ENCODE measurements around the gene DYRK2. TPM values are rescaled to one million over a fixed set of nuclear protein-coding genes. Genes with fewer than 3 reads are reported as not detected.
A peak's percentile ranks its signal among the peaks of the same experiment; 100 is the strongest.

The DYRK2 gene
- total and polyA plus RNA-seq, 2 experiments from 2014 or later: 7.4 to 20.3 TPM

- no peaks in the 10 kb centered on the region for H3K9me2 ChIP-seq (ENCODE audit: insufficient read depth)
- H3K36me3 ChIP-seq (ENCODE audit: low read depth): no peaks in the 10 kb centered on the region
- in situ Hi-C loops (cut with MboI): no loop called here
- no peak overlapping the region for H2AFZ ChIP-seq
- H3K9me3 ChIP-seq (ENCODE audit: low read depth): no peaks in the 10 kb centered on the region
- H3K9ac ChIP-seq: no peak overlapping the region
- peaks cover 46% of the 10 kb centered on the region for H3F3A ChIP-seq (ENCODE audit: insufficient read depth)
- H3K79me2 ChIP-seq (ENCODE audit: insufficient read depth): no peaks in the 10 kb centered on the region
- H4K20me1 ChIP-seq (ENCODE audit: insufficient read depth): no peaks in the 10 kb centered on the region
- H3K4me2 ChIP-seq (ENCODE audit: unreplicated experiment): peak overlapping the region; percentile 41
- H3K4me1 ChIP-seq (ENCODE audit: insufficient read depth): peaks cover 48% of the 10 kb centered on the region
- DNase-seq: peak; percentile 41
- H3K4me3 ChIP-seq: no peak overlapping the region
- H3K27me3 ChIP-seq (replicated peaks; ENCODE audit: insufficient read depth): no peaks in the 10 kb centered on the region
- peak overlapping the region; percentile 10 for H3K27ac ChIP-seq
- TF ChIP-seq EZH2 (IDR thresholded peaks at IDR 0.05; ENCODE audit: insufficient read depth, poor library complexity, severe bottlenecking) (no peak), EZH2phosphoT487 (IDR thresholded peaks at IDR 0.05; ENCODE audit: insufficient read depth, low read depth) (no peak)
Observed at GRCh38 chr12:67676624-67677023, 28.1 kb downstream of the DYRK2 start.

- Histone ChIP-seq H3K27me3 (replicated peaks; ENCODE audit: insufficient read depth) (no peaks in the 10 kb centered on the region), H3K9me3 (ENCODE audit: low read depth) (no peaks in the 10 kb centered on the region), H3K27ac (peak overlapping the region; percentile 10; the same call in 1 of the 2 replicates), H3K36me3 (ENCODE audit: low read depth) (no peaks in the 10 kb centered on the region), H3K79me2 (ENCODE audit: insufficient read depth) (no peaks in the 10 kb centered on the region), H3F3A (ENCODE audit: insufficient read depth) (peaks cover 49% of the 10 kb centered on the region), H3K4me3 (no peak overlapping the region), H3K9me2 (ENCODE audit: insufficient read depth) (no peaks in the 10 kb centered on the region), H2AFZ (no peak overlapping the region), H3K4me2 (ENCODE audit: unreplicated experiment) (peak overlapping the region; percentile 41), H3K4me1 (ENCODE audit: insufficient read depth) (peaks cover 50% of the 10 kb centered on the region), H4K20me1 (ENCODE audit: insufficient read depth) (no peaks in the 10 kb centered on the region), H3K9ac (no peak overlapping the region)
- TF ChIP-seq EZH2phosphoT487 (IDR thresholded peaks at IDR 0.05; ENCODE audit: insufficient read depth, low read depth) (no peak), EZH2 (IDR thresholded peaks at IDR 0.05; ENCODE audit: insufficient read depth, poor library complexity, severe bottlenecking) (no peak)
- 82 to 87% methylated on average over 3 of the region's 3 CpGs for WGBS, 2 experiments (ENCODE audit: low coverage in 1 of 2, low lambda C conversion rate in 2 of 2, missing lambda C conversion rate in 2 of 2)
- in situ Hi-C loops (cut with MboI): no loop called here
- peak; percentile 34 for DNase-seq
Observed at GRCh38 chr12:67677166-67677565, 28.6 kb downstream of the DYRK2 start.

- peak overlapping the region; percentile 57; the same call in 1 of the 2 replicates for H2AFZ ChIP-seq
- H3K36me3 ChIP-seq (ENCODE audit: low read depth): no peaks in the 10 kb centered on the region
- peaks cover 49% of the 10 kb centered on the region for H3K4me1 ChIP-seq (ENCODE audit: insufficient read depth)
- whole genome bisulfite sequencing, 2 experiments (ENCODE audit: low coverage in 1 of 2, low lambda C conversion rate in 2 of 2, missing lambda C conversion rate in 2 of 2): 22 to 25% methylated on average over 4 of the region's 4 CpGs
- TF ChIP-seq EZH2phosphoT487 (IDR thresholded peaks at IDR 0.05; ENCODE audit: insufficient read depth, low read depth) (no peak), EZH2 (IDR thresholded peaks at IDR 0.05; ENCODE audit: insufficient read depth, poor library complexity, severe bottlenecking) (no peak)
- peak overlapping the region; percentile 49 for H3K9ac ChIP-seq
- no peaks in the 10 kb centered on the region for H4K20me1 ChIP-seq (ENCODE audit: insufficient read depth)
- no peaks in the 10 kb centered on the region for H3K9me2 ChIP-seq (ENCODE audit: insufficient read depth)
- H3K9me3 ChIP-seq (ENCODE audit: low read depth): no peaks in the 10 kb centered on the region
- no peak overlapping the region; the same call in 1 of the 2 replicates for H3K4me3 ChIP-seq
- in situ Hi-C loops (cut with MboI): no loop called here
- peaks cover 47% of the 10 kb centered on the region for H3F3A ChIP-seq (ENCODE audit: insufficient read depth)
- H3K4me2 ChIP-seq (ENCODE audit: unreplicated experiment): peak overlapping the region; percentile 57
- peak; percentile 97 for DNase-seq
- H3K27ac ChIP-seq: peak overlapping the region; percentile 92
- no peaks in the 10 kb centered on the region for H3K27me3 ChIP-seq (replicated peaks; ENCODE audit: insufficient read depth)
- no peaks in the 10 kb centered on the region for H3K79me2 ChIP-seq (ENCODE audit: insufficient read depth)
Observed at GRCh38 chr12:67681105-67681778, 32.7 kb downstream of the DYRK2 start.

GRCh38 chr12:67681941-67682620 is 33.5 kb downstream of the DYRK2 start:
- in situ Hi-C loops (cut with MboI): no loop called here
- Histone ChIP-seq H3K9me2 (ENCODE audit: insufficient read depth) (no peaks in the 10 kb centered on the region), H3K36me3 (ENCODE audit: low read depth) (no peaks in the 10 kb centered on the region), H3K27me3 (replicated peaks; ENCODE audit: insufficient read depth) (no peaks in the 10 kb centered on the region), H3K4me3 (no peak overlapping the region), H3K27ac (peak overlapping the region; percentile 92), H4K20me1 (ENCODE audit: insufficient read depth) (no peaks in the 10 kb centered on the region), H3K4me2 (ENCODE audit: unreplicated experiment) (peak overlapping the region; percentile 54), H3K4me1 (ENCODE audit: insufficient read depth) (peaks cover 41% of the 10 kb centered on the region), H3K79me2 (ENCODE audit: insufficient read depth) (no peaks in the 10 kb centered on the region), H3K9me3 (ENCODE audit: low read depth) (no peaks in the 10 kb centered on the region), H2AFZ (no peak overlapping the region), H3K9ac (peak overlapping the region; percentile 49; the same call in 1 of the 2 replicates), H3F3A (ENCODE audit: insufficient read depth) (peaks cover 39% of the 10 kb centered on the region)
- DNase-seq: no peak
- TF ChIP-seq EZH2phosphoT487 (IDR thresholded peaks at IDR 0.05; ENCODE audit: insufficient read depth, low read depth): no peak
- TF ChIP-seq EZH2 (IDR thresholded peaks at IDR 0.05; ENCODE audit: insufficient read depth, poor library complexity, severe bottlenecking): no peak
- 49 to 63% methylated on average over 1 of the region's 1 CpG for WGBS, 2 experiments (ENCODE audit: low coverage in 1 of 2, low lambda C conversion rate in 2 of 2, missing lambda C conversion rate in 2 of 2)

All from GM23248 (cell line).